Epidermal melanocyte (primary cell): ENCODE data around the gene CDKN2B-AS1.

Source experiments
- DNase-seq: peaks from one replicate; pipeline ENCODE4 v3.0.0; 2011; ENCODE audit warnings: low spot score; ENCODE audit not compliant: insufficient read length

Gene CDKN2B-AS1

GRCh38 chr9:22084336-22085035 is 89.9 kb downstream of the CDKN2B-AS1 start:
- peak; percentile 27 for DNase-seq

- DNase-seq: no peak
Measured at GRCh38 chr9:22088053-22088716, 93.6 kb downstream of the CDKN2B-AS1 start.

GRCh38 chr9:22088717-22089061 is 94.1 kb downstream of the CDKN2B-AS1 start:
- no peak for DNase-seq

- DNase-seq: no peak
Measured at GRCh38 chr9:22097707-22098106, 103.1 kb downstream of the CDKN2B-AS1 start.

GRCh38 chr9:22098643-22099332 is 104.2 kb downstream of the CDKN2B-AS1 start:
- DNase-seq: no peak

GRCh38 chr9:22100626-22101025 is 106.0 kb downstream of the CDKN2B-AS1 start:
- DNase-seq: no peak

- DNase-seq: no peak
Measured at GRCh38 chr9:22102146-22103053, 107.8 kb downstream of the CDKN2B-AS1 start.

- DNase-seq: no peak
Measured at GRCh38 chr9:22103685-22104575, 109.3 kb downstream of the CDKN2B-AS1 start.

GRCh38 chr9:22105005-22105722 is 110.6 kb downstream of the CDKN2B-AS1 start:
- DNase-seq: no peak

GRCh38 chr9:22107202-22108045 is 112.8 kb downstream of the CDKN2B-AS1 start:
- no peak for DNase-seq

GRCh38 chr9:22108581-22109370 is 114.2 kb downstream of the CDKN2B-AS1 start:
- DNase-seq: no peak

- no peak for DNase-seq
Measured at GRCh38 chr9:22111176-22111953, 116.8 kb downstream of the CDKN2B-AS1 start.

GRCh38 chr9:22111954-22112247 is 117.3 kb downstream of the CDKN2B-AS1 start:
- DNase-seq: no peak

GRCh38 chr9:22112870-22113821 is 118.6 kb downstream of the CDKN2B-AS1 start:
- no peak for DNase-seq

GRCh38 chr9:22114956-22115355 is 120.4 kb downstream of the CDKN2B-AS1 start:
- DNase-seq: no peak

- DNase-seq: no peak
Measured at GRCh38 chr9:22116758-22117157, 122.2 kb downstream of the CDKN2B-AS1 start.
